Loucy (cell line): Measurements from ENCODE around the gene GIPC2.

Experiments used
- H2AFZ ChIP-seq: fragments of 200-600 bp; sonication (generic); 2 replicates; pipeline ENCODE4 v1.6.0; 2016; ENCODE audit warnings: antibody characterized with exemption, mild to moderate bottlenecking, low read length, moderate library complexity
- H3F3A ChIP-seq: fragments of 200-600 bp; 2 replicates; pipeline ENCODE4 v1.6.0; 2016; ENCODE audit warnings: antibody characterized with exemption, low read depth, mild to moderate bottlenecking
- H3K27me3 ChIP-seq: fragments of 200-600 bp; sonication (generic); 2 replicates; pipeline ENCODE4 v1.6.1; 2014; ENCODE audit warnings: low read length, mild to moderate bottlenecking; ENCODE audit not compliant: insufficient read depth, poor library complexity, severe bottlenecking
- H3K36me3 ChIP-seq: fragments of 200-600 bp; sonication (generic); 2 replicates; pipeline ENCODE4 v1.6.1; 2016; ENCODE audit warnings: low read length; ENCODE audit not compliant: insufficient read depth
- H3K4me1 ChIP-seq: fragments of 200-600 bp; sonication (generic); 2 replicates; pipeline ENCODE4 v1.5.1; 2014; ENCODE audit warnings: low read length, mild to moderate bottlenecking; ENCODE audit not compliant: insufficient read depth, poor library complexity, severe bottlenecking
- H3K4me2 ChIP-seq: fragments of 200-600 bp; sonication (generic); 2 replicates; pipeline ENCODE4 v1.6.0; 2014; ENCODE audit warnings: antibody characterized with exemption, low read length, low read depth, mild to moderate bottlenecking; ENCODE audit not compliant: poor library complexity, severe bottlenecking
- H3K4me3 ChIP-seq: fragments of 200-600 bp; sonication (generic); 2 replicates; pipeline ENCODE4 v1.5.1; 2014; ENCODE audit warnings: low read length, mild to moderate bottlenecking, mixed read lengths; ENCODE audit not compliant: poor library complexity, severe bottlenecking
- H3K79me2 ChIP-seq: fragments of 200-600 bp; sonication (generic); 2 replicates; pipeline ENCODE4 v1.6.1; 2014; ENCODE audit warnings: low read length; ENCODE audit not compliant: insufficient read depth
- H3K9ac ChIP-seq: fragments of 200-600 bp; sonication (generic); 2 replicates; pipeline ENCODE4 v1.6.0; 2014; ENCODE audit warnings: mild to moderate bottlenecking, low read depth, low read length, moderate library complexity; ENCODE audit not compliant: poor library complexity, severe bottlenecking
- H3K9me2 ChIP-seq: fragments of 200-600 bp; sonication (generic); replicated peaks from 2 replicates; pipeline ENCODE4 v1.6.1; 2016; ENCODE audit warnings: low read depth, low read length, mixed read lengths
- H3K9me3 ChIP-seq: fragments of 200-600 bp; sonication (generic); 2 replicates; pipeline ENCODE4 v1.6.1; 2014; ENCODE audit warnings: mild to moderate bottlenecking, antibody characterized with exemption, low read length, low read depth; ENCODE audit not compliant: insufficient read depth
- H4K20me1 ChIP-seq: fragments of 200-600 bp; sonication (generic); 2 replicates; pipeline ENCODE4 v1.6.0; 2014; ENCODE audit warnings: antibody characterized with exemption, low read length, mild to moderate bottlenecking; ENCODE audit not compliant: insufficient read depth, poor library complexity, severe bottlenecking
- EZH2phosphoT487 ChIP-seq: fragments of 200-600 bp; IDR thresholded peaks from 2 replicates; pipeline ENCODE4 v1.6.1; 2018; ENCODE audit warnings: antibody characterized with exemption, mild to moderate bottlenecking, moderate library complexity, borderline replicate concordance
- TF ChIP-seq, protein P1 (sequence below): fragments of 200-600 bp; sonication (generic); conservative IDR thresholded peaks from 2 replicates; pipeline ENCODE4 v1.5.1; 2014; ENCODE audit warnings: mild to moderate bottlenecking, antibody characterized with exemption, low read length

The GIPC2 gene

GRCh38 chr1:78090472-78091133, 44.8 kb downstream of the GIPC2 start:
- no peaks in the 10 kb centered on the region for H4K20me1 ChIP-seq
- H3K4me1 ChIP-seq, result no peaks in the 10 kb centered on the region
- no peak overlapping the region for H3K9ac ChIP-seq
- no peak overlapping the region for H3K4me2 ChIP-seq
- TF ChIP-seq EZH2phosphoT487, result no peak
- TF ChIP-seq, protein P1, sequence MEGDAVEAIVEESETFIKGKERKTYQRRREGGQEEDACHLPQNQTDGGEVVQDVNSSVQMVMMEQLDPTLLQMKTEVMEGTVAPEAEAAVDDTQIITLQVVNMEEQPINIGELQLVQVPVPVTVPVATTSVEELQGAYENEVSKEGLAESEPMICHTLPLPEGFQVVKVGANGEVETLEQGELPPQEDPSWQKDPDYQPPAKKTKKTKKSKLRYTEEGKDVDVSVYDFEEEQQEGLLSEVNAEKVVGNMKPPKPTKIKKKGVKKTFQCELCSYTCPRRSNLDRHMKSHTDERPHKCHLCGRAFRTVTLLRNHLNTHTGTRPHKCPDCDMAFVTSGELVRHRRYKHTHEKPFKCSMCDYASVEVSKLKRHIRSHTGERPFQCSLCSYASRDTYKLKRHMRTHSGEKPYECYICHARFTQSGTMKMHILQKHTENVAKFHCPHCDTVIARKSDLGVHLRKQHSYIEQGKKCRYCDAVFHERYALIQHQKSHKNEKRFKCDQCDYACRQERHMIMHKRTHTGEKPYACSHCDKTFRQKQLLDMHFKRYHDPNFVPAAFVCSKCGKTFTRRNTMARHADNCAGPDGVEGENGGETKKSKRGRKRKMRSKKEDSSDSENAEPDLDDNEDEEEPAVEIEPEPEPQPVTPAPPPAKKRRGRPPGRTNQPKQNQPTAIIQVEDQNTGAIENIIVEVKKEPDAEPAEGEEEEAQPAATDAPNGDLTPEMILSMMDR, result no peak
- no peak overlapping the region for H3K4me3 ChIP-seq
- H3F3A ChIP-seq, result no peaks in the 10 kb centered on the region
- H3K36me3 ChIP-seq, result no peaks in the 10 kb centered on the region
- H3K9me2 ChIP-seq, result no peaks in the 10 kb centered on the region
- no peaks in the 10 kb centered on the region for H3K27me3 ChIP-seq
- H3K9me3 ChIP-seq, result no peaks in the 10 kb centered on the region; the same call in 1 of the 2 replicates
- no peak overlapping the region for H2AFZ ChIP-seq
- H3K79me2 ChIP-seq, result no peaks in the 10 kb centered on the region

- Histone ChIP-seq H3K9me3 (no peaks in the 10 kb centered on the region; the same call in 1 of the 2 replicates), H3K9ac (no peak overlapping the region), H4K20me1 (no peaks in the 10 kb centered on the region), H3K4me2 (no peak overlapping the region), H3K36me3 (no peaks in the 10 kb centered on the region), H3K27me3 (no peaks in the 10 kb centered on the region), H3F3A (no peaks in the 10 kb centered on the region), H3K79me2 (no peaks in the 10 kb centered on the region), H3K4me1 (no peaks in the 10 kb centered on the region), H3K4me3 (no peak overlapping the region), H2AFZ (no peak overlapping the region), H3K9me2 (no peaks in the 10 kb centered on the region)
- TF ChIP-seq, protein P1, result no peak
- no peak for TF ChIP-seq EZH2phosphoT487
Measured at GRCh38 chr1:78091215-78091813, 45.5 kb downstream of the GIPC2 start.

- no peak for TF ChIP-seq EZH2phosphoT487
- TF ChIP-seq, protein P1, result no peak
- H3F3A ChIP-seq, result no peaks in the 10 kb centered on the region
- no peaks in the 10 kb centered on the region for H4K20me1 ChIP-seq
- no peak overlapping the region for H3K4me3 ChIP-seq
- H3K4me2 ChIP-seq, result no peak overlapping the region
- no peaks in the 10 kb centered on the region for H3K4me1 ChIP-seq
- H3K36me3 ChIP-seq, result no peaks in the 10 kb centered on the region
- no peaks in the 10 kb centered on the region for H3K27me3 ChIP-seq
- H2AFZ ChIP-seq, result no peak overlapping the region
- no peaks in the 10 kb centered on the region for H3K9me2 ChIP-seq
- H3K9ac ChIP-seq, result no peak overlapping the region
- no peaks in the 10 kb centered on the region for H3K9me3 ChIP-seq
- H3K79me2 ChIP-seq, result no peaks in the 10 kb centered on the region
Measured at GRCh38 chr1:78091886-78092285, 46.1 kb downstream of the GIPC2 start.
